MM.1S (cell line): Measurements from ENCODE around the gene EPB41L1.

ENCODE experiments used
- CTCF ChIP-seq: fragments of 300-600 bp; sonication (generic); IDR thresholded peaks from 2 replicates; pipeline ENCODE4 v1.5.1; 2016; ENCODE audit warnings: antibody characterized with exemption, low read length, mixed read lengths
- EZH2 ChIP-seq: fragments of 300-600 bp; sonication (generic); optimal IDR thresholded peaks from 2 replicates; pipeline ENCODE3; 2017; ENCODE audit warnings: low read depth, mild to moderate bottlenecking, antibody characterized with exemption, low read length, mixed read lengths

- TF ChIP-seq CTCF, result no peak
- no peak for TF ChIP-seq EZH2
Observed at GRCh38 chr20:36243726-36244125, 89.2 kb downstream of the EPB41L1 start.
